Body of pancreas (tissue), 4 donors: Measurements from ENCODE around the gene PARM1.

Source experiments
- POLR2A ChIP-seq, 3 donors: fragments of 450-650 bp; IDR thresholded peaks; one replicate each; pipeline ENCODE4 v1.6.1; 2016; ENCODE audit warnings: antibody characterized with exemption in 3 of 3, mild to moderate bottlenecking in 2 of 3
- TF ChIP-seq, protein P1 (sequence below), 7 experiments: fragments of 450-650 bp in 4 of 7; fragments of 200-600 bp in 3 of 7; sonication (generic) in 3 of 7; IDR thresholded peaks; one replicate each; pipeline ENCODE4 v1.5.1; 2016 to 2019; ENCODE audit warnings: antibody characterized with exemption in 7 of 7

DNA sequence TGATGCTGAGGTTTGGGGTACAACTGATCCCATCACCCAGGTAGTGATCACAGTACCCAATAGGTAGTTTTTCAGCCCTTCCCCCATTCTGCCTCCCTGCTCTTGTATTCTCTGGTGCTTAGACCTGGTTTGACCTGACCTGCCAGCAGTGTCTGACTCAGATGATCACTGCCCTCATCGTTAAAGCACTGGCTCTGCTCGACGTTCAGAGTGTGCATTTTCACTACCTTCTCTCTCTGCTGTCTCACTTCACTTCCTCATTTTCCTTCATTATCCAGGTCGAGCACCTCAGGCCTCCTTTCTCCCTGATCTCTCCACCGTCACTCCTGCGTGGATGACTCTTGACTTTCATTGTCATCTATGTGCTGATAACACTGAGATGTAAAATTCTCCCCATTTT lies 83.6 kb downstream of the PARM1 start:
- TF ChIP-seq, protein P1, sequence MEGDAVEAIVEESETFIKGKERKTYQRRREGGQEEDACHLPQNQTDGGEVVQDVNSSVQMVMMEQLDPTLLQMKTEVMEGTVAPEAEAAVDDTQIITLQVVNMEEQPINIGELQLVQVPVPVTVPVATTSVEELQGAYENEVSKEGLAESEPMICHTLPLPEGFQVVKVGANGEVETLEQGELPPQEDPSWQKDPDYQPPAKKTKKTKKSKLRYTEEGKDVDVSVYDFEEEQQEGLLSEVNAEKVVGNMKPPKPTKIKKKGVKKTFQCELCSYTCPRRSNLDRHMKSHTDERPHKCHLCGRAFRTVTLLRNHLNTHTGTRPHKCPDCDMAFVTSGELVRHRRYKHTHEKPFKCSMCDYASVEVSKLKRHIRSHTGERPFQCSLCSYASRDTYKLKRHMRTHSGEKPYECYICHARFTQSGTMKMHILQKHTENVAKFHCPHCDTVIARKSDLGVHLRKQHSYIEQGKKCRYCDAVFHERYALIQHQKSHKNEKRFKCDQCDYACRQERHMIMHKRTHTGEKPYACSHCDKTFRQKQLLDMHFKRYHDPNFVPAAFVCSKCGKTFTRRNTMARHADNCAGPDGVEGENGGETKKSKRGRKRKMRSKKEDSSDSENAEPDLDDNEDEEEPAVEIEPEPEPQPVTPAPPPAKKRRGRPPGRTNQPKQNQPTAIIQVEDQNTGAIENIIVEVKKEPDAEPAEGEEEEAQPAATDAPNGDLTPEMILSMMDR (IDR thresholded peaks at IDR 0.05): no peak
- no peak for TF ChIP-seq POLR2A (IDR thresholded peaks at IDR 0.05)
